ENCODE measurements around the gene POP5.

GRCh38 chr12:120538281-120539156 is 42.7 kb downstream of the POP5 start:
- no peak for TF ChIP-seq CTCF (IDR thresholded peaks at IDR 0.05; ENCODE audit: insufficient read depth, low read length, poor library complexity, severe bottlenecking)
- no peak for TF ChIP-seq EZH2phosphoT487 (conservative IDR thresholded peaks at IDR 0.05; ENCODE audit: low read length)

Measured in SU-DHL-6 (cell line).